NCI-H2196 treated with DMSO at 0.1 percent for 48 hours (cell line): ENCODE measurements around the gene RERE.
"Not testable (repeated sequence)": the region's sequence is repeated elsewhere in the genome, so short reads cannot be mapped to it uniquely, and the experiment has no call there.

Experiments
- DNase-seq: peaks from one replicate; lab custom pipeline; 2025; ENCODE audit not compliant: unreplicated experiment; lab: John Stamatoyannopoulos, UW

RERE gene

GRCh38 chr1:8524627-8525157 is 292.7 kb downstream of the RERE start:
- no peak for DNase-seq

GRCh38 chr1:8523666-8524206 is 293.7 kb downstream of the RERE start:
- no peak for DNase-seq

- DNase-seq, result no peak
Observed at GRCh38 chr1:8520483-8520966, 296.9 kb downstream of the RERE start.

GRCh38 chr1:8519167-8519566 is 298.3 kb downstream of the RERE start:
- no peak for DNase-seq

- no peak for DNase-seq
Observed at GRCh38 chr1:8518490-8518801, 299.0 kb downstream of the RERE start.

- DNase-seq, result no peak
Observed at GRCh38 chr1:8517661-8518489, 299.6 kb downstream of the RERE start.

- no peak for DNase-seq
Observed at GRCh38 chr1:8516793-8517556, 300.5 kb downstream of the RERE start.

GRCh38 chr1:8516278-8516777 is 301.1 kb downstream of the RERE start:
- no peak for DNase-seq

GRCh38 chr1:8512504-8512903 is 304.9 kb downstream of the RERE start:
- no peak for DNase-seq

- DNase-seq, result no peak
Observed at GRCh38 chr1:8510041-8510823, 307.2 kb downstream of the RERE start.

- DNase-seq, result no peak
Observed at GRCh38 chr1:8509579-8509978, 307.9 kb downstream of the RERE start.

- no peak for DNase-seq
Observed at GRCh38 chr1:8506995-8507615, 310.3 kb downstream of the RERE start.

GRCh38 chr1:8506456-8506855 is 311.0 kb downstream of the RERE start:
- no peak for DNase-seq

- no peak for DNase-seq
Observed at GRCh38 chr1:8503842-8504241, 313.6 kb downstream of the RERE start.

- DNase-seq, result not testable (repeated sequence)
Observed at GRCh38 chr1:8502949-8503348, 314.5 kb downstream of the RERE start.

- DNase-seq, result no peak
Observed at GRCh38 chr1:8497210-8497819, 320.1 kb downstream of the RERE start.

- no peak for DNase-seq
Observed at GRCh38 chr1:8496473-8496872, 321.0 kb downstream of the RERE start.

GRCh38 chr1:8495928-8496401 is 321.5 kb downstream of the RERE start:
- DNase-seq, result no peak

- DNase-seq, result no peak
Observed at GRCh38 chr1:8494681-8495080, 322.8 kb downstream of the RERE start.
